Pancreas (tissue), 10 donors: ENCODE results near the gene ITGB5. TPM values are rescaled to one million over a fixed set of nuclear protein-coding genes. Genes with fewer than 3 reads are reported as not detected.
A peak's percentile ranks its signal among the peaks of the same experiment; 100 is the strongest.

Experiments used
- ATAC-seq, 4 donors: fragments of 200-7000 bp; cut with Tn5 transposase; one replicate each; pipeline versions ENCODE4 v1.8.0 to v1.9.1; 2020; ENCODE audit warnings: mild to moderate bottlenecking in 4 of 4, moderate library complexity in 4 of 4
- DNase-seq, 6 donors: peaks; one replicate each; pipeline ENCODE4 v3.0.0-alpha.2; 2020
- FAIRE-seq: peaks from 2 replicates; lab custom pipeline; 2012; peaks lifted over from hg19 to GRCh38; lab: Jason Lieb, UNC
- H3K27ac ChIP-seq, 4 donors: fragments of 200-600 bp; sonication (generic); 1 replicate in 3 of 4; 2 replicates in 1 of 4; pipeline versions ENCODE4 v1.5.0 to v1.8.0; 2020
- H3K27me3 ChIP-seq, 4 donors: fragments of 200-600 bp; one replicate each; pipeline ENCODE4 v1.8.0; 2021
- H3K36me3 ChIP-seq, 3 donors: fragments of 200-600 bp; sonication (generic) in 1 of 3; one replicate each; pipeline versions ENCODE4 v1.5.0 to v1.8.0; 2020 to 2021
- H3K4me1 ChIP-seq, 3 donors: fragments of 200-600 bp; one replicate each; pipeline ENCODE4 v1.8.0; 2021
- H3K4me3 ChIP-seq, 4 donors: fragments of 200-600 bp; sonication (generic) in 2 of 4; one replicate each; pipeline versions ENCODE4 v1.5.0 to v1.8.0; 2020 to 2021
- H3K9me3 ChIP-seq, 4 donors: fragments of 200-600 bp; one replicate each; pipeline ENCODE4 v1.8.0; 2021
- whole genome bisulfite sequencing, 2 donors: extraction: QIAGEN DNeasy Blood & Tissue Kit; methylation state at CpG; one replicate each; pipeline ENCODE4 v1.1.7; 2013; 5-methylcytosine and 5-hydroxymethylcytosine counted together
- intact Hi-C, 3 donors: fragments of 100-400 bp; cut with DNase I; formaldehyde crosslinking; loops; one replicate each; pipeline versions ENCODE4 v1.11.1 to v1.14.2; 2022
- polyA plus RNA-seq, 2 donors: library from polyadenylated mRNA; stranded (reverse); fragments of 200-250 nt; gene quantifications; one replicate each; pipeline ENCODE4 v1.2.3, GENCODE V29; 2013
- total RNA-seq, 6 donors: library from RNA; stranded (reverse); fragmentation: NEBNext Ultra II Directional in 4 of 6; extraction: Animal tissue kit (Norgen Biotek cat#: 25700) in 4 of 6; gene quantifications; one replicate each; pipeline versions ENCODE4 v1.2.1 to v1.2.4, GENCODE V29; 2021 to 2023
- TF ChIP-seq, protein P1 (sequence below), 4 donors: fragments of 200-600 bp; sonication (generic) in 3 of 4; IDR thresholded peaks; one replicate each; pipeline versions ENCODE4 v1.5.0 to v1.8.0; 2021; ENCODE audit warnings: antibody characterized with exemption in 4 of 4
- donor health status: healthy with polysubstance abuse.
- donor health status: DM: no; HTN: no; CAD: no; lungs with moderate emphysema.
- donor health status: DM: no; HTN: no; CAD: no.
- donor health status: control.
- donor health status: control.
- donor health status: Bipolar disorder and iron deficiency.
- donor health status: DM: yes; HTN: yes; CAD: no.
- donor health status: DM: no; HTN: no; CAD: no.
- donor health status: DM: no; HTN: no; CAD: no.
- donor health status: DM: yes; HTN: yes; CAD: no.

ITGB5 gene
- total and polyA plus RNA-seq, 8 donors, result 9.5 to 69.9 (median 24.5) TPM

GRCh38 chr3:124763206-124763605, 124.0 kb downstream of the ITGB5 start:
- no peak for DNase-seq
- no peaks in the 10 kb centered on the region for H3K9me3 ChIP-seq
- peaks cover 0 to 26% (median 3%) of the 10 kb centered on the region in 3 donors for H3K36me3 ChIP-seq
- no peak overlapping the region for H3K27ac ChIP-seq
- peaks cover 0 to 9% (median 0%) of the 10 kb centered on the region in 3 donors for H3K4me1 ChIP-seq
- TF ChIP-seq, protein P1, sequence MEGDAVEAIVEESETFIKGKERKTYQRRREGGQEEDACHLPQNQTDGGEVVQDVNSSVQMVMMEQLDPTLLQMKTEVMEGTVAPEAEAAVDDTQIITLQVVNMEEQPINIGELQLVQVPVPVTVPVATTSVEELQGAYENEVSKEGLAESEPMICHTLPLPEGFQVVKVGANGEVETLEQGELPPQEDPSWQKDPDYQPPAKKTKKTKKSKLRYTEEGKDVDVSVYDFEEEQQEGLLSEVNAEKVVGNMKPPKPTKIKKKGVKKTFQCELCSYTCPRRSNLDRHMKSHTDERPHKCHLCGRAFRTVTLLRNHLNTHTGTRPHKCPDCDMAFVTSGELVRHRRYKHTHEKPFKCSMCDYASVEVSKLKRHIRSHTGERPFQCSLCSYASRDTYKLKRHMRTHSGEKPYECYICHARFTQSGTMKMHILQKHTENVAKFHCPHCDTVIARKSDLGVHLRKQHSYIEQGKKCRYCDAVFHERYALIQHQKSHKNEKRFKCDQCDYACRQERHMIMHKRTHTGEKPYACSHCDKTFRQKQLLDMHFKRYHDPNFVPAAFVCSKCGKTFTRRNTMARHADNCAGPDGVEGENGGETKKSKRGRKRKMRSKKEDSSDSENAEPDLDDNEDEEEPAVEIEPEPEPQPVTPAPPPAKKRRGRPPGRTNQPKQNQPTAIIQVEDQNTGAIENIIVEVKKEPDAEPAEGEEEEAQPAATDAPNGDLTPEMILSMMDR (IDR thresholded peaks at IDR 0.05), result no peak
- FAIRE-seq, result no peak
- H3K4me3 ChIP-seq, result no peak overlapping the region
- no peaks in the 10 kb centered on the region for H3K27me3 ChIP-seq
- WGBS, 2 donors, result 89 to 95% methylated on average over 8 of the region's 8 CpGs
- ATAC-seq, result no peak
- intact Hi-C loops, result loop anchor here in 1 of 3 donors (2.0 kb wide), 1 partner anchor 138 kb away; no protein-coding TSS in a partner anchor

GRCh38 chr3:124762661-124763011, 124.5 kb downstream of the ITGB5 start:
- TF ChIP-seq, protein P1 (IDR thresholded peaks at IDR 0.05), result no peak
- DNase-seq (no peak), ATAC-seq (no peak), FAIRE-seq (no peak)
- Histone ChIP-seq H3K9me3 (no peaks in the 10 kb centered on the region), H3K36me3 (peaks cover 0 to 26% (median 0%) of the 10 kb centered on the region in 3 donors), H3K27me3 (no peaks in the 10 kb centered on the region), H3K4me1 (peaks cover 0 to 9% (median 0%) of the 10 kb centered on the region in 3 donors), H3K4me3 (no peak overlapping the region), H3K27ac (no peak overlapping the region)
- intact Hi-C loops, result loop anchor here in 1 of 3 donors (2.0 kb wide), 1 partner anchor 138 kb away; no protein-coding TSS in a partner anchor
- 92 to 100% methylated on average over 4 of the region's 4 CpGs for WGBS, 2 donors

DNA sequence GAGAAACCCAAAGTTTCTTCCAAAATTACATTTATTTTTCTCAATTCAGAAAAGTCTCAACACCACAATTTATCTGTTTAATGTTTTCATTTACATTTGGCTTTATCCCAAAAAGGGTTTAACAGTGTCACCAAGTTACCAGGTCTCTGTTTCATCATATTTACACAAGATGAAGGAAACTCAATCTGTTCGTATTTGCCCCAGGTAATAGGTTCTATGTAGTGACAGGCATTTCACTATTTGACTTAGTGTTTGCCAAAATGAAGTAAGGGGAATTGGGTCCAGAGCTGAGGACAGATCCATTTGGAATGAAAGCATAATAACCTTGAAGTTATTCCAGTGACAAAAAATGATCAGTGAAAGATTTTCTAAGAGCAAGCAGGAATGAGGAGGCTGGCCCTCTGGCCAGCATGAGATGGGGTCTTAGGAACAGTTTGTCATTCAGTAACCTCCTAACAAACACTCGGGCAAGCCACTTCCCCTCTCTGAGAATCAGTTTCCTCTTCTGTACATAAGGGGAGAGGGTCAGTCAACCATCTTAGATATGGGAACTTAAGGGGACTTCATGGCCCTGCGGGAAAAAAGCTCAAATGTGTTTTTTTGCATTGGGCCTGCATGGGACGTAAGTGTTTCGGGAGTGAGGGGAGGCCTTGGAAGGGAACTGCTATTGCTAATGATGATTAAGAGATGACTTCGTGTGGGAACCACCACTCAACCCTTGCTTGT, 125.1 kb downstream of the ITGB5 start:
- TF ChIP-seq, protein P1 (IDR thresholded peaks at IDR 0.05), result no peak
- H3K4me3 ChIP-seq, result no peak overlapping the region
- H3K27me3 ChIP-seq, result no peaks in the 10 kb centered on the region
- intact Hi-C loops, result loop anchor here in 1 of 3 donors (2.0 kb wide), 1 partner anchor 139 kb away; no protein-coding TSS in a partner anchor
- H3K4me1 ChIP-seq, result peaks cover 0 to 9% (median 0%) of the 10 kb centered on the region in 3 donors
- DNase-seq (no peak), ATAC-seq (peak in 2 of 4 donors; percentile 37 to 38), FAIRE-seq (no peak)
- 73 to 76% methylated on average over 6 of the region's 6 CpGs for WGBS, 2 donors
- peak overlapping the region in 2 of 4 donors; percentile 11 to 22 for H3K27ac ChIP-seq
- no peaks in the 10 kb centered on the region for H3K9me3 ChIP-seq
- peaks cover 0 to 26% (median 0%) of the 10 kb centered on the region in 3 donors for H3K36me3 ChIP-seq

DNA sequence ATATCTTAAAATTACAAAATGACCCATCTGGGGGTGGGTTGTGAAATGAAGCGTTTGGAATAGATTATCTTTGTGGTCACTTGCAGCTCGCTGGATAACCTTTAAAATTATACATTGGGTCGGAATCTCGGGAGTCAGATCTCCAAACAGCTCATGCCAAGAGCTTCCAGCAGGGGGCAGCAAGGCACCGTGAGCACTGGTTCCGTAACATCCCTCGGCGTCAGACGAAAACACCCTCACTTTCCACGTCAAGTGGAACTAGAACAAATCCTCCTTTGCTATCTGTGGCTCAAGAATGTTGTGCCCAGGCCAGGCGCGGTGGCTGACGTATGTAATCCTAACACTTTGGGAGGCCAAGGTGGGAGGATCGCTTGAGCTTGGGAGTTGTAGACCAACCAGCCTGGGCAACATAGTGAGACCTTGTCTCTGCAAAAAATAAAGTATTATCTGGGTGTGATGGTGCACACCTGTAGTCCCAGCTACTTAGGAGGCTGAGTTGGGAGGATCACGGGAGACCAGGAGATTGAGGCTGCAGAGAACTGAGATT, 125.8 kb downstream of the ITGB5 start:
- peak overlapping the region in 1 of 4 donors; percentile 11 for H3K27ac ChIP-seq
- H3K36me3 ChIP-seq, result peaks cover 0 to 26% (median 0%) of the 10 kb centered on the region in 3 donors
- intact Hi-C loops, result no loop called here
- DNase-seq, result peak in 5 of 6 donors; percentile 61 to 92 (median 85)
- H3K4me3 ChIP-seq, result no peak overlapping the region
- peak; percentile 87 to 97 (median 94) for ATAC-seq
- peaks cover 0 to 9% (median 0%) of the 10 kb centered on the region in 3 donors for H3K4me1 ChIP-seq
- FAIRE-seq, result no peak
- WGBS, 2 donors, result 9% methylated on average over 15 of the region's 15 CpGs
- H3K9me3 ChIP-seq, result no peaks in the 10 kb centered on the region
- TF ChIP-seq, protein P1 (IDR thresholded peaks at IDR 0.05), result peak; percentile 86 to 92 (median 90)
- H3K27me3 ChIP-seq, result no peaks in the 10 kb centered on the region
